Measurements from ENCODE around the gene FURIN. TPM values are rescaled to one million over a fixed set of nuclear protein-coding genes. Genes with fewer than 3 reads are reported as not detected.

The FURIN gene
- total and polyA plus RNA-seq, 9 of the 15 experiments (the other 6 are each of a cell fraction or from before 2014, with no cell fraction given), result 0.92 to 99.9 (median 34.8) TPM

- FAIRE-seq, result no peak
Measured at GRCh38 chr15:90891346-90891949, 23.1 kb downstream of the FURIN start.

DNA sequence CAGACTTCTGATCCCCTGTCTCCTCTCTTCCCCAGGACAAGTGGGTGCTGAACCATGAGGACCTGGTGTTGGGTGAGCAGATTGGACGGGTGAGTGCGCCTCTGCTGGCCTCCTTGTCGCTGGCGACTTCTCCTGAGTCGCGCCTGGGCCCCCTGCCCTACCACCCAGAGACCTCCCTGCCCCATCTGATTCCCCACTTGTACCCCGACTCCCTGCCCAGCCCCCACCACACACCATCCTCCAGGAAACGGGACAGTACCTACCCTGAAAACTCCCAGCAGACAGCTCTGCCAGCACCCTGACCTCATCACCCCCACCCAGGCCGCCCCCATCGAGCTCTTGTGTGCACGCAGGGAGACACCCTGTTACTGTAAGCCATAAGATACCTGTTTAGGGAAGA is 23.6 kb downstream of the FURIN start:
- Histone ChIP-seq H3K27me3 (ENCODE audit: control insufficient read depth in 2 of 2, insufficient read depth in 2 of 2, low read length in 2 of 2) (no peaks in the 10 kb centered on the region), H3K4me1 (replicated peaks in 1 of 2; ENCODE audit: control insufficient read depth in 2 of 2, insufficient read depth in 2 of 2, low read length in 2 of 2) (peaks cover 15 to 55% of the 10 kb centered on the region in 2 experiments), H3K4me2 (ENCODE audit: insufficient read depth, low read length) (no peak overlapping the region), H3K9ac (ENCODE audit: insufficient read depth in 1 of 2, low read depth in 2 of 2, low read length in 2 of 2) (peak overlapping the region in 1 of 2 experiments; percentile 65; a peak in 2 of 4 replicates), H3K4me3 (no peak overlapping the region), H3K36me3 (ENCODE audit: control insufficient read depth, insufficient read depth, low read length) (no peaks in the 10 kb centered on the region; the same call in 2 of the 3 replicates), H3K9me3 (replicated peaks; ENCODE audit: control insufficient read depth, insufficient read depth, low read depth, low read length) (no peaks in the 10 kb centered on the region), H4K20me1 (replicated peaks; ENCODE audit: control insufficient read depth, insufficient read depth, low read length) (no peaks in the 10 kb centered on the region), H3K9me1 (ENCODE audit: control insufficient read depth, insufficient read depth, low read length) (no peaks in the 10 kb centered on the region), H3K27ac (ENCODE audit: extremely low read depth, low read depth, low read length) (no peak overlapping the region), H2AFZ (ENCODE audit: low read depth, low read length) (no peak overlapping the region), H3K79me2 (ENCODE audit: control insufficient read depth, insufficient read depth, low read length) (no peaks in the 10 kb centered on the region)
- intact Hi-C loops (cut with micrococcal nuclease) (no loop called here), in situ Hi-C loops (cut with MboI) (no loop called here)
- ATAC-seq (no peak), DNase-seq (ENCODE audit: extremely low read depth in 1 of 4, low spot score in 3 of 4) (no peak), FAIRE-seq (no peak)
- ChIA-PET CTCF (ENCODE audit: low intra/inter-chr PET ratio) (no interaction called here), POLR2A (no interaction called here)
- TF ChIP-seq ZNF41 (CRISPR knock-in tag; conservative IDR thresholded peaks at IDR 0.05) (no peak), ZHX1 (conservative IDR thresholded peaks at IDR 0.05; ENCODE audit: low read length) (no peak)
- TF ChIP-seq, protein P1, sequence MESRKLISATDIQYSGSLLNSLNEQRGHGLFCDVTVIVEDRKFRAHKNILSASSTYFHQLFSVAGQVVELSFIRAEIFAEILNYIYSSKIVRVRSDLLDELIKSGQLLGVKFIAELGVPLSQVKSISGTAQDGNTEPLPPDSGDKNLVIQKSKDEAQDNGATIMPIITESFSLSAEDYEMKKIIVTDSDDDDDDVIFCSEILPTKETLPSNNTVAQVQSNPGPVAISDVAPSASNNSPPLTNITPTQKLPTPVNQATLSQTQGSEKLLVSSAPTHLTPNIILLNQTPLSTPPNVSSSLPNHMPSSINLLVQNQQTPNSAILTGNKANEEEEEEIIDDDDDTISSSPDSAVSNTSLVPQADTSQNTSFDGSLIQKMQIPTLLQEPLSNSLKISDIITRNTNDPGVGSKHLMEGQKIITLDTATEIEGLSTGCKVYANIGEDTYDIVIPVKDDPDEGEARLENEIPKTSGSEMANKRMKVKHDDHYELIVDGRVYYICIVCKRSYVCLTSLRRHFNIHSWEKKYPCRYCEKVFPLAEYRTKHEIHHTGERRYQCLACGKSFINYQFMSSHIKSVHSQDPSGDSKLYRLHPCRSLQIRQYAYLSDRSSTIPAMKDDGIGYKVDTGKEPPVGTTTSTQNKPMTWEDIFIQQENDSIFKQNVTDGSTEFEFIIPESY (CRISPR knock-in tag; IDR thresholded peaks at IDR 0.05), result 0 out of 2 replicates have a peak, but pooled peaks have one; percentile 17
- 76% methylated on average over 5 of the region's 11 CpGs for WGBS (ENCODE audit: insufficient coverage, low coverage, missing lambda C conversion rate)
- BruUV-seq (replicated peaks), result no TSS peak

More at GRCh38 chr15:90891346-90891949, 23.1 kb downstream of the FURIN start:
- ATAC-seq, result no peak
- no peak for DNase-seq (ENCODE audit: extremely low read depth in 1 of 4, low spot score in 3 of 4)
- no peaks in the 10 kb centered on the region for H4K20me1 ChIP-seq (replicated peaks; ENCODE audit: control insufficient read depth, insufficient read depth, low read length)
- no peaks in the 10 kb centered on the region; the same call in 2 of the 3 replicates for H3K36me3 ChIP-seq (ENCODE audit: control insufficient read depth, insufficient read depth, low read length)
- CTCF ChIA-PET (ENCODE audit: low intra/inter-chr PET ratio), result no interaction called here
- no peaks in the 10 kb centered on the region for H3K9me1 ChIP-seq (ENCODE audit: control insufficient read depth, insufficient read depth, low read length)
- TF ChIP-seq ZBTB43 (CRISPR knock-in tag; IDR thresholded peaks at IDR 0.05) (no peak), TCF7 (IDR thresholded peaks at IDR 0.05; ENCODE audit: borderline replicate concordance) (no peak)
- no peaks in the 10 kb centered on the region for H3K9me3 ChIP-seq (replicated peaks; ENCODE audit: control insufficient read depth, insufficient read depth, low read depth, low read length)
- peak overlapping the region in 1 of 2 experiments; percentile 65; a peak in 2 of 4 replicates for H3K9ac ChIP-seq (ENCODE audit: insufficient read depth in 1 of 2, low read depth in 2 of 2, low read length in 2 of 2)
- no TSS peak for BruUV-seq (replicated peaks)
- intact Hi-C loops (cut with micrococcal nuclease), result no loop called here
- no peak overlapping the region for H3K4me2 ChIP-seq (ENCODE audit: insufficient read depth, low read length)
- H3K4me3 ChIP-seq, result no peak overlapping the region
- H2AFZ ChIP-seq (ENCODE audit: low read depth, low read length), result no peak overlapping the region
- POLR2A ChIA-PET, result no interaction called here
- H3K27me3 ChIP-seq (ENCODE audit: control insufficient read depth in 2 of 2, insufficient read depth in 2 of 2, low read length in 2 of 2), result no peaks in the 10 kb centered on the region
- in situ Hi-C loops (cut with MboI), result no loop called here
- H3K79me2 ChIP-seq (ENCODE audit: control insufficient read depth, insufficient read depth, low read length), result no peaks in the 10 kb centered on the region
- H3K27ac ChIP-seq (ENCODE audit: extremely low read depth, low read depth, low read length), result no peak overlapping the region
- H3K4me1 ChIP-seq (replicated peaks in 1 of 2; ENCODE audit: control insufficient read depth in 2 of 2, insufficient read depth in 2 of 2, low read length in 2 of 2), result peaks cover 13 to 61% of the 10 kb centered on the region in 2 experiments
- 79% methylated on average over 8 of the region's 8 CpGs for WGBS (ENCODE audit: insufficient coverage, low coverage, missing lambda C conversion rate)

Data from K562 (cell line).